HG03039 (cell line): ENCODE results near the gene PREX1.
"Not testable (repeated sequence)": the region's sequence is repeated elsewhere in the genome, so short reads cannot be mapped to it uniquely, and the experiment has no call there.

Experiments used
- ATAC-seq: cut with Tn5 transposase; IDR thresholded peaks from one replicate; pipeline ENCODE4 v1.9.1; 2021; ENCODE audit warnings: mild to moderate bottlenecking, moderate library complexity; ENCODE audit not compliant: unreplicated experiment

Gene PREX1

DNA sequence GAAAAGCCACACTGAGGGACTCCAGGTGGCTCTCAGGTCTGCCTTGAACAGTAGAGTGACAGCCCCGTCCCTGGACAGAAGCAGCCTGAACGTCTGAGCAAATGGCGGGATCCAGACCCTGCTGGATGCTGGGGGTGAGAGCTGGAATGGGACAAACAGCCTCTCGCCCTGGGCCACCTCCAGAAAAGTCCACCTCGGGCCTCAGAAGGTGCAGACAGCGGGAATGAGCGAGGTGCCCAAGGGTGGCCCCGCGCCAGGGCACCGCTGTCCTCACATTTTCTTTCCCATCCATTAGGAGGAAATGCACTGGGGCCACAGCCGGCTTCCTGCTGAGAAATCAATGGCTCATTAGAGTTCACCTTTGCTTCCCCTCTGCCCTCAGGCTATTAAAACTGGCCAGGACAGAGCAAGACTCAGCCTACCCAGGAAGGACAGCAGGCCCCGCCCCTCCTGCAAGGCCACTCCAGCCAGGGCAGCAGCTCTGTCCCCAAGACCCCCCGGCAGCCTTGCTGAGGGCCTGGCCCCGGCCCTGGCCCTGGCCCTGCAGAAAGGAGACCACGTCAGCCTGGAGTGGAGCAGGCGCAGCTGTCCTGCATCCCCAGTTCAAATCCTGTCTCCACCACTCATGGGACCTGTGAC lies 229.4 kb downstream of the PREX1 start:
- ATAC-seq, result not testable (repeated sequence)

GRCh38 chr20:48597521-48598302 lies 230.1 kb downstream of the PREX1 start:
- ATAC-seq, result no peak

DNA sequence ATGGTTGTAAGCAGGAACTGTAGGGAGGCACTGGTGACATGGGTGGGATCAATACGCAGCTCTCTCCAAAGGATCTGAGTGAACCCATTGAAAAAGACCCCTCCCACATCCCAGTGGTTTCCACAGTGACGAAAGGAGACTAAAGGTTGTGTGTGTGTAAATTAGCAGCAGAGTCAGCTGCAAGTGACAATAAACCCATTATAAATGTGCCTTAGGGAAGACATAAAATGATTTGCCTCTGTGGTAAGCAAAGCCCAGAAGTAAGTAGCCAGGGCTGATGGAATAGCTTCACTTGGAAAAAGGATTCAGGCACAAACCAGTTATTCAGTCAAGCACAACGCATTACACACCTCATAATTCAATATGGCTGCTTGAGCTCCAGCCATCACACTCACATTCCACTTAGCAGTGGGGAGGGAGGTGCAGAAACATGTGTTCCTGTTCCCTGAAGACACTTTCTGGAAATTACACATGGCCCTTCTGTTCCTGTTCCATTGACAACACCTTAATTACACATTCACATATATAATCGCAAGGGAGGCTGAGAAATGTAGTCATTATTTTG lies 231.4 kb downstream of the PREX1 start:
- ATAC-seq, result no peak

- ATAC-seq, result no peak
These were observed 232.1 kb downstream of the PREX1 start for GRCh38 chr20:48595495-48596333.

DNA sequence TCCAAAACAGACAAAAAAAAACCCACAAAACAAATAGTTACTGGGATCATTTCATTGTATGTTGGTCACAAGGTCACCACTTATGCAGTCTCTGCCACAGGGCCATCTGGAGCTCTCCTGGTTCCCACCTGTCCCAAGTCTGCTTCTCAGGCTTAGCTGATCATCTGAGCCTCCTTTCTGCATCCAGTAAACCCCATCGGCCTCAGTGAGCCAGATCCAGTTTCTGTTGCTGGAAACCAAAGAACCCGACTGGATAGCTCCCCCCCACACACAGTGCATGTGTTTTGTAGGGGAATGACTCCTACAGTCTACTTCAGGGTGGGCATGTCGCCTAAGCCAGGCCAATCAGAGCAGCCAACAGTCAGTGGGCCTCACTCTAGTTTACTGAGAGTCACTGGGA lies 233.3 kb downstream of the PREX1 start:
- ATAC-seq, result no peak

DNA sequence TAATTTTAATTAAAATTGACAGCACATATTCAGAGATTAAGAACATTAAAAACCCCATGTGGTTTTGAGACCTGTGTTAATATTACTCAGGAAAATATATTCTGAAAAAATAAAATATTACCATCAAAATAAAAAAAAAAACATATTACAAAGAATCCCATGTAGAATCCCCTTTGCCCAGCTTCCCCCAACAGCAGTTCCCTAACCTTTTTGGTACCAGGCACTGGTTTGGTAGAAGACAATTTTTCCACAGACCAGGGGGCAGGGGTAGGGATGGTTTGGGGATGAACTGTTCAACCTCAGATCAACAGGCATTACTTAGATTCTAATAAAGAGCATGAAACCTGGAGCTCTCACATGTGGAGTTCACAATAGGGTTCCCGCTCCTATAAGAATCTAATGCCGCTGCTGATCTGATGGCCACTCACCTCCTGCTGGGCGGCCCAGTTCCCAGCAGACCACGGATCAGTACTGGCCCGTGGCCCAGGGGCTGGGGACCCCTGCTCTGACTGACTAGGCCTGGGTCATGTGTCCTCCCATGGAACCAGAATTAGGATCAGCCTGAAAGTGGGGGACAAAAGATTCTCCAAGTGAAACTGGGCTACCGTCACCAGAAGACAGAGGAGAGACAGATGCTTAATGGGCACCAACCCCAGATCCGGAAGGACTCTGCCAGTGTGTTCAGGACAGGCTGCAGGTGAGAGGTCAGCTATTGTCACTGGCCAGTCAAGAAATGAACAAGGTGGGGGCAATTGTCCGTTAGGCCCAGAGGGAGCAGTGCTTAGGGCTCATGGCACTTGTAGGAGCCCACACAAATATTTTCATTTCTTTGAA lies 235.5 kb downstream of the PREX1 start:
- no peak for ATAC-seq

- ATAC-seq, result no peak
These were observed 241.1 kb downstream of the PREX1 start for GRCh38 chr20:48586730-48587129.

- no peak for ATAC-seq
These were observed 242.5 kb downstream of the PREX1 start for GRCh38 chr20:48585061-48585870.

GRCh38 chr20:48584391-48585060 lies 243.3 kb downstream of the PREX1 start:
- ATAC-seq, result no peak

GRCh38 chr20:48583801-48584200 lies 244.0 kb downstream of the PREX1 start:
- no peak for ATAC-seq

- ATAC-seq, result no peak
These were observed 244.6 kb downstream of the PREX1 start for GRCh38 chr20:48583171-48583570.

DNA sequence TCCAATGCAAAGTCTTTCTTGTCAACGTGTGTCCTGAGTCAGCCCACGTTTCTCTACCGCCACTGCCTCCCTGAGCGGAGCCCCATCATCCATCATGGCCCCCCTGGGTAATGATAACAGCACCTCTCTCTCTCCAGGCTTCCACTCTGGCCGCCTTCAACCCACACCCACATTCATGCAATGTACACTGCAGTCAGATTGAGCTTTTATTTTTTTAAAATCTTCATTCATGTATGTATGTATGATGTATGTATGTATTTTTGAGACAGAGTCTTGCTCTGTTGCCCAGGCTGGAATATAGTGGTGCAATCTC lies 245.2 kb downstream of the PREX1 start:
- no peak for ATAC-seq

DNA sequence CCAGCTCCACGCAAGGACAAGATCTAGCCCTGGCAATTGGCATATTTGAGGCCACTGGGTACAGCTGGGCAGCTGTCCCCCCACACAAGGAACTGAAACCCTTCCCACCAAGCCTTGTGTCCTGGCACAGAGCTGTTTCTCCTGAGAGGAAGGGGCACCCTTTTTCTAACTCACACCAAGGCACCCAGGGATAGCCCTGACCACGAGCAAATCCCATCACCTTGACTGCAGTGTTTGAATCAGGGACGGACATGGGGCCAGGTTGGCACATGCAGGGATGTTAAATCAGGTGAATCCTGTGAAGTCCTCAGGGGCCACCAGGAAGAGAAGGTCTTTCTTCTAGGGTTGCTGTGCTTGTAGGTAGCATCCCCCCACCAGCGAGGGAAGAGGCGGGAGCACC lies 246.6 kb downstream of the PREX1 start:
- ATAC-seq, result no peak

- no peak for ATAC-seq
These were observed 249.3 kb downstream of the PREX1 start for GRCh38 chr20:48578397-48579098.

DNA sequence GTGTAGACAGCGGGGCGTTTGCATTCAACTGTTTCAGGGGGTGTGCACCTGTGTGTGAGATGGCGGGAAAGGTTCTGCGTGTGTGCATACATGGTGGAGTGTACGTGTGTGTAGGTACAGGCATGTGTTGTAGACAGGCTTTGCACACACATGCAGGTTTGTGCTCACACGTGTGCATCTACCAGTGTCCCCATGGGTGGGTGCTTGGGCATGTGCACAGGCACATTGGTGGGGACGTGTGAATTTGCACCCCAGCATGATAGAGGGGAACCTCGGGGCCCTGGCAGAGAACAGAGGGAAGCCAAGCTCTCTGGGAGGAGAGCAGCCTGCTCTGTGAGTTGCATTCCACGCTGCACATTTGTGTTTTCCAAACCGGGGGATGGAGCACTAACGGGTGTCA lies 250.2 kb downstream of the PREX1 start:
- ATAC-seq, result no peak

- ATAC-seq, result no peak
These were observed 253.4 kb downstream of the PREX1 start for GRCh38 chr20:48574383-48574782.
